SU-DHL-6 (cell line): Measurements from ENCODE around the gene MIB2.

Source experiments
- H2AFZ ChIP-seq: fragments of 200-600 bp; sonication (generic); 2 replicates; pipeline ENCODE4 v1.6.1; 2014; ENCODE audit warnings: low read depth, mild to moderate bottlenecking, moderate library complexity, mixed read lengths, antibody characterized with exemption, low read length; ENCODE audit not compliant: severe bottlenecking
- H3F3A ChIP-seq: fragments of 200-600 bp; shearing (Covaris generic); 2 replicates; pipeline ENCODE4 v1.6.0; 2016; ENCODE audit warnings: antibody characterized with exemption, mild to moderate bottlenecking; ENCODE audit not compliant: insufficient read depth
- H3K27ac ChIP-seq: fragments of 200-600 bp; sonication (generic); 2 replicates; pipeline ENCODE4 v1.5.1; 2016; ENCODE audit warnings: low read depth, mild to moderate bottlenecking, low read length, moderate library complexity, mixed read lengths
- H3K27me3 ChIP-seq: fragments of 200-600 bp; sonication (generic), shearing (Covaris generic); 2 replicates; pipeline ENCODE4 v1.6.0; 2014; ENCODE audit warnings: mild to moderate bottlenecking, low read length
- H3K36me3 ChIP-seq: fragments of 200-600 bp; sonication (generic); 2 replicates; pipeline ENCODE4 v1.6.1; 2014; ENCODE audit warnings: mild to moderate bottlenecking, low read length, mixed read lengths
- H3K4me2 ChIP-seq: fragments of 300-600, 200-600 bp; shearing (Covaris generic), sonication (generic); 2 replicates; pipeline ENCODE4 v1.6.0; 2014; ENCODE audit warnings: low read length, low read depth, mild to moderate bottlenecking; ENCODE audit not compliant: poor library complexity, severe bottlenecking
- H3K4me3 ChIP-seq: fragments of 200-600 bp; sonication (generic); 2 replicates; pipeline ENCODE4 v1.5.1; 2014; ENCODE audit warnings: antibody characterized with exemption, low read length, mild to moderate bottlenecking, mixed read lengths; ENCODE audit not compliant: insufficient read depth, poor library complexity, severe bottlenecking
- H3K79me2 ChIP-seq: fragments of 200-600 bp; sonication (generic); 2 replicates; pipeline ENCODE4 v1.6.1; 2014; ENCODE audit warnings: mild to moderate bottlenecking, low read length, moderate library complexity; ENCODE audit not compliant: insufficient read depth
- H3K9ac ChIP-seq: fragments of 200-600 bp; sonication (generic); 2 replicates; pipeline ENCODE4 v1.7.0; 2014; ENCODE audit warnings: mild to moderate bottlenecking, low read length
- H3K9me2 ChIP-seq: fragments of 200-600 bp; sonication (generic); replicated peaks from 2 replicates; pipeline ENCODE4 v1.6.1; 2014; ENCODE audit warnings: low read length; ENCODE audit not compliant: insufficient read depth
- H3K9me3 ChIP-seq: fragments of 200-600 bp; sonication (generic); 2 replicates; pipeline ENCODE4 v1.6.1; 2014; ENCODE audit warnings: low read length, mixed read lengths; ENCODE audit not compliant: insufficient read depth
- H4K20me1 ChIP-seq: fragments of 200-600 bp; sonication (generic); 2 replicates; pipeline ENCODE4 v1.6.1; 2014; ENCODE audit warnings: low read depth, mild to moderate bottlenecking, antibody characterized with exemption, low read length, moderate library complexity, mixed read lengths
- CTCF ChIP-seq: fragments of 200-600 bp; sonication (generic); IDR thresholded peaks from one replicate; pipeline ENCODE4 v1.5.1; 2017; ENCODE audit warnings: antibody characterized with exemption, mild to moderate bottlenecking, low read length, moderate library complexity; ENCODE audit not compliant: insufficient read depth, poor library complexity, severe bottlenecking
- EZH2phosphoT487 ChIP-seq: fragments of 200-600 bp; sonication (generic), shearing (Covaris generic); conservative IDR thresholded peaks from 2 replicates; pipeline ENCODE4 v1.6.1; 2018; ENCODE audit warnings: mild to moderate bottlenecking, antibody characterized with exemption, low read length, moderate library complexity, mixed read lengths

The MIB2 gene

GRCh38 chr1:1602304-1602967 is 12.9 kb upstream of the MIB2 start:
- no peaks in the 10 kb centered on the region for H3K9me3 ChIP-seq
- no peak for TF ChIP-seq EZH2phosphoT487
- TF ChIP-seq CTCF, result no peak
- no peak overlapping the region for H3K4me3 ChIP-seq
- H4K20me1 ChIP-seq, result no peaks in the 10 kb centered on the region
- no peak overlapping the region for H3K4me2 ChIP-seq
- no peaks in the 10 kb centered on the region for H3K79me2 ChIP-seq
- H3K36me3 ChIP-seq, result no peaks in the 10 kb centered on the region
- no peak overlapping the region for H2AFZ ChIP-seq
- no peaks in the 10 kb centered on the region for H3K27me3 ChIP-seq
- H3K27ac ChIP-seq, result no peak overlapping the region
- no peaks in the 10 kb centered on the region for H3K9me2 ChIP-seq
- no peak overlapping the region for H3K9ac ChIP-seq
- H3F3A ChIP-seq, result no peaks in the 10 kb centered on the region

GRCh38 chr1:1602968-1603506 is 12.3 kb upstream of the MIB2 start:
- no peak overlapping the region for H2AFZ ChIP-seq
- no peak overlapping the region for H3K27ac ChIP-seq
- no peaks in the 10 kb centered on the region for H3K27me3 ChIP-seq

GRCh38 chr1:1603671-1604373 is 11.5 kb upstream of the MIB2 start:
- Histone ChIP-seq H3K4me3 (no peak overlapping the region), H3K9me2 (no peaks in the 10 kb centered on the region)
- TF ChIP-seq CTCF (no peak), EZH2phosphoT487 (no peak)

More at GRCh38 chr1:1602968-1603506, 12.3 kb upstream of the MIB2 start:
- Histone ChIP-seq H3K36me3 (no peaks in the 10 kb centered on the region), H3K9ac (no peak overlapping the region), H3K9me2 (no peaks in the 10 kb centered on the region), H3F3A (no peaks in the 10 kb centered on the region), H3K79me2 (no peaks in the 10 kb centered on the region), H3K4me3 (no peak overlapping the region), H3K9me3 (no peaks in the 10 kb centered on the region), H3K4me2 (no peak overlapping the region), H4K20me1 (no peaks in the 10 kb centered on the region)
- TF ChIP-seq EZH2phosphoT487 (no peak), CTCF (no peak)

More at GRCh38 chr1:1603671-1604373, 11.5 kb upstream of the MIB2 start:
- no peak overlapping the region for H3K4me2 ChIP-seq
- no peak overlapping the region for H3K27ac ChIP-seq
- H3K9me3 ChIP-seq, result no peaks in the 10 kb centered on the region
- H4K20me1 ChIP-seq, result no peaks in the 10 kb centered on the region
- H3K9ac ChIP-seq, result no peak overlapping the region
- no peaks in the 10 kb centered on the region for H3K79me2 ChIP-seq
- H3K27me3 ChIP-seq, result no peaks in the 10 kb centered on the region
- H3F3A ChIP-seq, result no peaks in the 10 kb centered on the region
- H2AFZ ChIP-seq, result no peak overlapping the region
- H3K36me3 ChIP-seq, result no peaks in the 10 kb centered on the region
